HepG2 (cell line): ENCODE results near the gene CD209.

ENCODE experiments used
- EZH2 ChIP-seq: conservative IDR thresholded peaks from 2 replicates; pipeline ENCODE4 v1.6.1; 2012; ENCODE audit warnings: mild to moderate bottlenecking, low read depth, low read length, moderate library complexity
- GABPA ChIP-seq, 2 experiments: IDR thresholded peaks; 2 replicates each; pipeline ENCODE4 v1.6.1; 2011 to 2016; ENCODE audit warnings: low read depth in 2 of 2, low read length in 1 of 2, missing biosample characterization in 1 of 2, missing genetic modification characterization in 1 of 2
- PAF1 ChIP-seq: IDR thresholded peaks from 2 replicates; pipeline ENCODE4 v1.6.1; 2016; ENCODE audit warnings: missing genetic modification reagents, missing compliant biosample characterization
- POLR2AphosphoS5 ChIP-seq: IDR thresholded peaks from 2 replicates; pipeline ENCODE4 v1.6.1; 2012; ENCODE audit warnings: low read depth, low read length
- RXRA ChIP-seq: sonication (generic); formaldehyde crosslinking; IDR thresholded peaks from 2 replicates; pipeline ENCODE4 v1.5.1; 2020; ENCODE audit warnings: missing genetic modification reagents
- ZNF24 ChIP-seq: fragments of 450-650 bp; IDR thresholded peaks from 2 replicates; pipeline ENCODE4 v1.6.1; 2017; ENCODE audit warnings: antibody characterized with exemption, mild to moderate bottlenecking
- ZNF282 ChIP-seq: fragments of 450-650 bp; IDR thresholded peaks from 2 replicates; pipeline ENCODE4 v1.6.1; 2018; ENCODE audit not compliant: partially characterized antibody
- ZNF652 ChIP-seq: IDR thresholded peaks from 2 replicates; pipeline ENCODE4 v1.6.1; 2016; ENCODE audit warnings: low read depth, borderline replicate concordance
- TF ChIP-seq, protein P1 (sequence below): sonication (generic); formaldehyde crosslinking; IDR thresholded peaks from 2 replicates; pipeline ENCODE4 v1.5.1; 2020; ENCODE audit warnings: mild to moderate bottlenecking, missing genetic modification reagents, moderate library complexity
- TF ChIP-seq, protein P2 (sequence below), 2 experiments: sonication (generic) in 1 of 2; formaldehyde crosslinking in 1 of 2; IDR thresholded peaks; 2 replicates each; pipeline versions ENCODE4 v1.5.1 to v1.6.1; 2011 to 2020; ENCODE audit warnings: borderline replicate concordance in 1 of 2, low read depth in 1 of 2, low read length in 1 of 2, mild to moderate bottlenecking in 1 of 2, missing genetic modification reagents in 1 of 2, moderate library complexity in 1 of 2
- TF ChIP-seq, protein P3 (sequence below): sonication (generic); formaldehyde crosslinking; IDR thresholded peaks from 2 replicates; pipeline ENCODE4 v1.8.1; 2022; ENCODE audit warnings: mild to moderate bottlenecking, missing genetic modification reagents

DNA sequence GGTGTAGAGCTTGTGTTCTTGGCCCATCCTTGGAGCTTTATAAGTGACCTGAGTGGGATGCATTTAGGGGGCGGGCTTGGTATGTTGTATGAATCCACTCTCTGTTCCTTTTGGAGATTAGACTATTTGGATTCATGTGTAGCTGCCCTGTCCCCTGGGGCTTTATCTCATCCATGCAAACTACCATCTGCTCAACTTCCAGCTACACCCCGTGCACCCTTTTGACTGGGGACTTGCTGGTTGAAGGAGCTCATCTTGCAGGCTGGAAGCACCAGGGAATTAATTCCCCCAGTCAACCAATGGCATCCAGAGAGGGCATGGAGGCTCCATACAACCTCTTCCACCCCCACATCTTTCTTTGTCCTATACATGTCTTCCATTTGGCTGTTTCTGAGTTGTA, 21.8 kb upstream of the CD209 start:
- no peak for TF ChIP-seq ZNF652 (CRISPR knock-in tag)
- TF ChIP-seq, protein P1, sequence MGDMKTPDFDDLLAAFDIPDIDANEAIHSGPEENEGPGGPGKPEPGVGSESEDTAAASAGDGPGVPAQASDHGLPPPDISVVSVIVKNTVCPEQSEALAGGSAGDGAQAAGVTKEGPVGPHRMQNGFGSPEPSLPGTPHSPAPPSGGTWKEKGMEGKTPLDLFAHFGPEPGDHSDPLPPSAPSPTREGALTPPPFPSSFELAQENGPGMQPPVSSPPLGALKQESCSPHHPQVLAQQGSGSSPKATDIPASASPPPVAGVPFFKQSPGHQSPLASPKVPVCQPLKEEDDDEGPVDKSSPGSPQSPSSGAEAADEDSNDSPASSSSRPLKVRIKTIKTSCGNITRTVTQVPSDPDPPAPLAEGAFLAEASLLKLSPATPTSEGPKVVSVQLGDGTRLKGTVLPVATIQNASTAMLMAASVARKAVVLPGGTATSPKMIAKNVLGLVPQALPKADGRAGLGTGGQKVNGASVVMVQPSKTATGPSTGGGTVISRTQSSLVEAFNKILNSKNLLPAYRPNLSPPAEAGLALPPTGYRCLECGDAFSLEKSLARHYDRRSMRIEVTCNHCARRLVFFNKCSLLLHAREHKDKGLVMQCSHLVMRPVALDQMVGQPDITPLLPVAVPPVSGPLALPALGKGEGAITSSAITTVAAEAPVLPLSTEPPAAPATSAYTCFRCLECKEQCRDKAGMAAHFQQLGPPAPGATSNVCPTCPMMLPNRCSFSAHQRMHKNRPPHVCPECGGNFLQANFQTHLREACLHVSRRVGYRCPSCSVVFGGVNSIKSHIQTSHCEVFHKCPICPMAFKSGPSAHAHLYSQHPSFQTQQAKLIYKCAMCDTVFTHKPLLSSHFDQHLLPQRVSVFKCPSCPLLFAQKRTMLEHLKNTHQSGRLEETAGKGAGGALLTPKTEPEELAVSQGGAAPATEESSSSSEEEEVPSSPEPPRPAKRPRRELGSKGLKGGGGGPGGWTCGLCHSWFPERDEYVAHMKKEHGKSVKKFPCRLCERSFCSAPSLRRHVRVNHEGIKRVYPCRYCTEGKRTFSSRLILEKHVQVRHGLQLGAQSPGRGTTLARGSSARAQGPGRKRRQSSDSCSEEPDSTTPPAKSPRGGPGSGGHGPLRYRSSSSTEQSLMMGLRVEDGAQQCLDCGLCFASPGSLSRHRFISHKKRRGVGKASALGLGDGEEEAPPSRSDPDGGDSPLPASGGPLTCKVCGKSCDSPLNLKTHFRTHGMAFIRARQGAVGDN (CRISPR knock-in tag), result no peak
- TF ChIP-seq RXRA (CRISPR knock-in tag), result no peak
- TF ChIP-seq, protein P2, sequence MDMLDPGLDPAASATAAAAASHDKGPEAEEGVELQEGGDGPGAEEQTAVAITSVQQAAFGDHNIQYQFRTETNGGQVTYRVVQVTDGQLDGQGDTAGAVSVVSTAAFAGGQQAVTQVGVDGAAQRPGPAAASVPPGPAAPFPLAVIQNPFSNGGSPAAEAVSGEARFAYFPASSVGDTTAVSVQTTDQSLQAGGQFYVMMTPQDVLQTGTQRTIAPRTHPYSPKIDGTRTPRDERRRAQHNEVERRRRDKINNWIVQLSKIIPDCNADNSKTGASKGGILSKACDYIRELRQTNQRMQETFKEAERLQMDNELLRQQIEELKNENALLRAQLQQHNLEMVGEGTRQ (IDR thresholded peaks at IDR 0.05; ENCODE audit: low read depth, low read length), result no peak
- TF ChIP-seq, protein P2 (CRISPR knock-in tag; IDR thresholded peaks at IDR 0.05; ENCODE audit: borderline replicate concordance), result no peak
- TF ChIP-seq GABPA (IDR thresholded peaks at IDR 0.05; ENCODE audit: low read depth, low read length), result no peak
- TF ChIP-seq GABPA (CRISPR knock-in tag; IDR thresholded peaks at IDR 0.05; ENCODE audit: low read depth), result no peak
- TF ChIP-seq EZH2, result no peak
- TF ChIP-seq ZNF282, result no peak
- no peak for TF ChIP-seq PAF1 (CRISPR knock-in tag)
- no peak for TF ChIP-seq POLR2AphosphoS5
- TF ChIP-seq ZNF24, result no peak
- TF ChIP-seq, protein P3, sequence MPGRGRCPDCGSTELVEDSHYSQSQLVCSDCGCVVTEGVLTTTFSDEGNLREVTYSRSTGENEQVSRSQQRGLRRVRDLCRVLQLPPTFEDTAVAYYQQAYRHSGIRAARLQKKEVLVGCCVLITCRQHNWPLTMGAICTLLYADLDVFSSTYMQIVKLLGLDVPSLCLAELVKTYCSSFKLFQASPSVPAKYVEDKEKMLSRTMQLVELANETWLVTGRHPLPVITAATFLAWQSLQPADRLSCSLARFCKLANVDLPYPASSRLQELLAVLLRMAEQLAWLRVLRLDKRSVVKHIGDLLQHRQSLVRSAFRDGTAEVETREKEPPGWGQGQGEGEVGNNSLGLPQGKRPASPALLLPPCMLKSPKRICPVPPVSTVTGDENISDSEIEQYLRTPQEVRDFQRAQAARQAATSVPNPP (CRISPR knock-in tag), result no peak
